GM23248 (cell line): ENCODE measurements around the gene SH3GL3.

ENCODE experiments used
- EZH2 ChIP-seq: fragments of 200-600 bp; sonication (generic); IDR thresholded peaks from 2 replicates; pipeline ENCODE4 v1.6.1; 2018; ENCODE audit warnings: antibody characterized with exemption, mild to moderate bottlenecking; ENCODE audit not compliant: insufficient read depth, poor library complexity, severe bottlenecking
- EZH2phosphoT487 ChIP-seq: fragments of 200-600 bp; sonication (generic); IDR thresholded peaks from 2 replicates; pipeline ENCODE4 v1.6.1; 2018; ENCODE audit warnings: antibody characterized with exemption, moderate library complexity, mild to moderate bottlenecking, low read depth; ENCODE audit not compliant: insufficient read depth

GRCh38 chr15:83533410-83533962 is 86.3 kb downstream of the SH3GL3 start:
- TF ChIP-seq EZH2phosphoT487 (no peak), EZH2 (no peak)
